ENCODE results near the gene OOSP1. TPM values are rescaled to one million over a fixed set of nuclear protein-coding genes. Genes with fewer than 3 reads are reported as not detected.

The OOSP1 gene
- total RNA-seq, 1 donor from 2014 or later = not detected

DNA sequence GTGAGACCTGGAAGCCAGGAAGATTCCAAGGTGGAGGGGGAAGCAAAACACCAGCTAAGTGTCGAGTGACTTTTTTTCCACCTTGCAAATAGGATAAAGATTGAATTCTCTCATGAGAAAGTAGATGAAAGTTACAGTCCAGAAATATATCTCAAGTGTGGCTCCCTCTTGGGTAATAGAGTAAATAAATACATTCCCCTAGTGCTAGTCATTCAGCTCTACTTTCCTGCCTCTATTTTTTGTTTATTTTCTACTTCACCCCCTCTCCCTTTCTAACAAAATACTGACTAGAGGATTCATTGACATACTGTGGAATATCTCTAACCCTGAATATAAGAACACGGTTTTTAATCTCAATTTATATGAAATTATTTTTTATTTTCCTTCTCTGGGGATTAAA is 59.6 kb downstream of the OOSP1 start:
- no peak overlapping the region for H3K4me3 ChIP-seq (ENCODE audit: low read depth, low read length)
- H3K36me3 ChIP-seq (ENCODE audit: control insufficient read depth, insufficient read depth, low read length) = no peaks in the 10 kb centered on the region
- DNase-seq (ENCODE audit: low read depth) = no peak
- TF ChIP-seq, protein P1, sequence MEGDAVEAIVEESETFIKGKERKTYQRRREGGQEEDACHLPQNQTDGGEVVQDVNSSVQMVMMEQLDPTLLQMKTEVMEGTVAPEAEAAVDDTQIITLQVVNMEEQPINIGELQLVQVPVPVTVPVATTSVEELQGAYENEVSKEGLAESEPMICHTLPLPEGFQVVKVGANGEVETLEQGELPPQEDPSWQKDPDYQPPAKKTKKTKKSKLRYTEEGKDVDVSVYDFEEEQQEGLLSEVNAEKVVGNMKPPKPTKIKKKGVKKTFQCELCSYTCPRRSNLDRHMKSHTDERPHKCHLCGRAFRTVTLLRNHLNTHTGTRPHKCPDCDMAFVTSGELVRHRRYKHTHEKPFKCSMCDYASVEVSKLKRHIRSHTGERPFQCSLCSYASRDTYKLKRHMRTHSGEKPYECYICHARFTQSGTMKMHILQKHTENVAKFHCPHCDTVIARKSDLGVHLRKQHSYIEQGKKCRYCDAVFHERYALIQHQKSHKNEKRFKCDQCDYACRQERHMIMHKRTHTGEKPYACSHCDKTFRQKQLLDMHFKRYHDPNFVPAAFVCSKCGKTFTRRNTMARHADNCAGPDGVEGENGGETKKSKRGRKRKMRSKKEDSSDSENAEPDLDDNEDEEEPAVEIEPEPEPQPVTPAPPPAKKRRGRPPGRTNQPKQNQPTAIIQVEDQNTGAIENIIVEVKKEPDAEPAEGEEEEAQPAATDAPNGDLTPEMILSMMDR (IDR thresholded peaks at IDR 0.05; ENCODE audit: insufficient read depth, low read length, poor library complexity, severe bottlenecking) = no peak
- no peaks in the 10 kb centered on the region for H3K27me3 ChIP-seq (ENCODE audit: control insufficient read depth, insufficient read depth, low read length)

DNA sequence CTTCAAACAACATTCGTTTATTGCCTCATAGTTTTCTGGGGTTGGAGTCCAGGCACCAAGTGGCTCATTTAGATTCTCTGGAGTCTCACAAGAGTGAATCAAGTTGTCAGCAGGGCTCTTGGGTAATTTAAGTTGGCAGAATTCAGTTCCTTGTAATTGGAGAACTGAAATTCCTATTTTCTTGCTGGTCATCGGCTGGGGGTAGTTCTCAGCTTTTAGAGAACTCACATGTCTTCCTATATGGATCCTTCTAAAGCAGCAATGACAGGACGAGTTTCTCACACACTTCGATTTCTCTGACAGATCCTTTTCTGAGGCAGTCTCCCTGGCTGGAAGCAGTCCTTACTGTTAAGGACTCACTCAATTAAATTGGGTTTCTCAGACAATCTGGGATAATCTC is 61.5 kb downstream of the OOSP1 start:
- no peak overlapping the region for H3K4me3 ChIP-seq (ENCODE audit: low read depth, low read length)
- no peak for DNase-seq (ENCODE audit: low read depth)
- H3K36me3 ChIP-seq (ENCODE audit: control insufficient read depth, insufficient read depth, low read length) = no peaks in the 10 kb centered on the region
- TF ChIP-seq, protein P1 (IDR thresholded peaks at IDR 0.05; ENCODE audit: insufficient read depth, low read length, poor library complexity, severe bottlenecking) = no peak
- H3K27me3 ChIP-seq (ENCODE audit: control insufficient read depth, insufficient read depth, low read length) = no peaks in the 10 kb centered on the region

DNA sequence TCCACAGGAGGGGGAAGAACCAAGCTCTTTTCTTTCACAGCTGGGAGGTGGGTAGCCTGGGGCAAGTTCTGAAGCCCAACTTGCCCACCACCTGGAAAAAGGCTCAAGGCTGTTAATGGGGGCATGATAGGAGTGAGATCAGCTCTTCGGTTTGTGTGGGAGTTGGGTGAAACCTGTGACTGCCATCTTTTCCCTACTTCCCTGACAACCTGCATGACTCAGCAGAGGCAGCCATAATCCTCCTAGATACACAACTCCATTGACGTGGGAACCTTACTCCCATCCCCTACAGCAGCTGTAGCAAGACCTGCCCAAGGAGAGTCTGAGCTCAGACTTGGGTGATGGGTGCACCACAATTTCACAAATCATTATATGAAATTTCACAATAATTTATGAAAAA is 65.5 kb downstream of the OOSP1 start:
- no peak for DNase-seq (ENCODE audit: low read depth)
- no peak overlapping the region for H3K4me3 ChIP-seq (ENCODE audit: low read depth, low read length)
- no peaks in the 10 kb centered on the region for H3K27me3 ChIP-seq (ENCODE audit: control insufficient read depth, insufficient read depth, low read length)
- TF ChIP-seq, protein P1 (IDR thresholded peaks at IDR 0.05; ENCODE audit: insufficient read depth, low read length, poor library complexity, severe bottlenecking) = no peak
- H3K36me3 ChIP-seq (ENCODE audit: control insufficient read depth, insufficient read depth, low read length) = no peaks in the 10 kb centered on the region

DNA sequence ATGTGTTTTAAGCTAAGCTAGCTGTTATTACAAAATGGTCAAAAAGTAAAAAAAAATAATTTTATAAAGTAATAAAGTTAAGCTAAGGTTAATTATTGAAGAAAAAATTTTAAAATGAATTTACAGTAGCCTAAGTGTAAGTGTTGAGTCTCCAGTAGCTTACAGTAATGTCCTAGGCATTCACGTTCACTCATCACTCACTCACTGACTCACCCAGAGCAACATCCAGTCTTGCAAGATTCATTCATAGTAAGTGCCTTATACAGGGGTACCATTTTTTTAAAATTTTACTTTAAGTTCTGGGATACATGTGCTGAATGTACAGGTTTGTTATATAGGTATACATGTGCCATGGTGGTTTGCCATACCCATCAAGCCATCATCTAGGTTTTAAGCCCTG is 67.1 kb downstream of the OOSP1 start:
- peak; percentile 12 for DNase-seq (ENCODE audit: low read depth)
- Histone ChIP-seq H3K4me3 (ENCODE audit: low read depth, low read length) (no peak overlapping the region), H3K27me3 (ENCODE audit: control insufficient read depth, insufficient read depth, low read length) (no peaks in the 10 kb centered on the region), H3K36me3 (ENCODE audit: control insufficient read depth, insufficient read depth, low read length) (no peaks in the 10 kb centered on the region)
- TF ChIP-seq, protein P1 (IDR thresholded peaks at IDR 0.05; ENCODE audit: insufficient read depth, low read length, poor library complexity, severe bottlenecking) = no peak

Other genes starting within 250 kb of the OOSP1 start
- gene OR10V1, start 224.6 kb upstream of the OOSP1 start, total RNA-seq = not detected in 2 replicates
- 64.0 and 73.5 TPM in 2 replicates for gene STX3, start 183.1 kb upstream of the OOSP1 start, total RNA-seq
- 34.5 and 34.6 TPM in 2 replicates for gene MRPL16, start 127.7 kb upstream of the OOSP1 start, total RNA-seq
- gene CBLIF, start 92.9 kb upstream of the OOSP1 start, total RNA-seq = not detected in 2 replicates
- gene TCN1, start 71.9 kb upstream of the OOSP1 start, total RNA-seq = 2.0 TPM in 1 of 2 replicates, not detected in the other
- not detected in 2 replicates for gene OOSP3, start 59.6 kb upstream of the OOSP1 start, total RNA-seq
- gene OOSP4A, start 25.6 kb downstream of the OOSP1 start, total RNA-seq = not detected in 2 replicates
- gene OOSP4B, start 78.7 kb downstream of the OOSP1 start, total RNA-seq = not detected in 2 replicates
- not detected in 2 replicates for gene OOSP2, start 102.0 kb downstream of the OOSP1 start, total RNA-seq
- gene MS4A3, start 118.2 kb downstream of the OOSP1 start, total RNA-seq = not detected in 2 replicates
- 0.14 TPM in 1 of 2 replicates, not detected in the other for gene MS4A2, start 150.2 kb downstream of the OOSP1 start, total RNA-seq
- gene MS4A6A, start 244.7 kb downstream of the OOSP1 start, total RNA-seq = 0.55 and 2.3 TPM in 2 replicates

All from kidney epithelial cell (primary cell).